GM12874 (cell line): Measurements from ENCODE around the gene TTC36.

Experiments
- CTCF ChIP-seq: IDR thresholded peaks from 2 replicates; pipeline ENCODE4 v1.5.1; 2011; ENCODE audit warnings: low read depth, mild to moderate bottlenecking, control low read depth, low read length, moderate library complexity; ENCODE audit not compliant: insufficient read depth

Gene TTC36

GRCh38 chr11:118526688-118527087, 586 bp upstream of the TTC36 start:
- no peak for TF ChIP-seq CTCF

- no peak for TF ChIP-seq CTCF
Observed at GRCh38 chr11:118528511-118528910, 1.2 kb downstream of the TTC36 start.

GRCh38 chr11:118529584-118530175, 2.4 kb downstream of the TTC36 start:
- no peak for TF ChIP-seq CTCF

GRCh38 chr11:118530180-118530682, 3.0 kb downstream of the TTC36 start:
- no peak for TF ChIP-seq CTCF

- no peak for TF ChIP-seq CTCF
Observed at GRCh38 chr11:118530683-118531596, 3.7 kb downstream of the TTC36 start, which contains the start of gene TMEM25. Gene TMEM25 (plus strand): TSS chr11:118531192. CDS start chr11:118531802, 610 bp downstream.

- no peak for TF ChIP-seq CTCF
Observed at GRCh38 chr11:118531597-118532084, 4.4 kb downstream of the TTC36 start.

- TF ChIP-seq CTCF = no peak
Observed at GRCh38 chr11:118532091-118532490, 4.8 kb downstream of the TTC36 start.
